Measurements from ENCODE around the gene C19orf38. TPM values are rescaled to one million over a fixed set of nuclear protein-coding genes. Genes with fewer than 3 reads are reported as not detected.

Gene C19orf38
- total and polyA plus RNA-seq, 2 donors (not counting 3 experiments of a cell fraction or from before 2014, with no cell fraction given) = not detected

GRCh38 chr19:10835089-10835753, 13.0 kb upstream of the C19orf38 start:
- peak; percentile 21 for DNase-seq (ENCODE audit: low read depth, low spot score)
- intact Hi-C loops (cut with micrococcal nuclease) (loop anchor here (1.0 kb wide), 1 partner anchor 22 kb away; no protein-coding TSS in a partner anchor), dilution Hi-C loops (cut with MboI; ENCODE audit: extremely low pct_ligation_motif_present, low sequenced_read_pairs) (no loop called here)
- no peak for TF ChIP-seq JUN (IDR thresholded peaks at IDR 0.05; ENCODE audit: borderline replicate concordance, insufficient read depth, insufficient read length, low read depth)
- TF ChIP-seq POLR2AphosphoS5 (IDR thresholded peaks at IDR 0.05; ENCODE audit: insufficient read depth, low read depth, low read length) = peak; percentile 58
- TF ChIP-seq CTCF (IDR thresholded peaks at IDR 0.05; ENCODE audit: extremely low read depth in 1 of 2, insufficient read depth in 1 of 2, low read depth in 1 of 2, low read length in 2 of 2) = no peak
- Histone ChIP-seq H3K36me3 (ENCODE audit: control insufficient read depth in 2 of 2, extremely low read depth in 1 of 2, insufficient read depth in 2 of 2, low read length in 2 of 2) (peaks cover 0 to 20% of the 10 kb centered on the region in 2 experiments), H3K27me3 (ENCODE audit: control insufficient read depth in 2 of 2, insufficient read depth in 2 of 2, low read length in 2 of 2) (no peaks in the 10 kb centered on the region), H3K27ac (ENCODE audit: insufficient read depth, low read depth, low read length) (no peak overlapping the region), H3K4me3 (replicated peaks in 1 of 3; ENCODE audit: insufficient read depth in 1 of 3, low read depth in 1 of 3, low read length in 3 of 3) (peak overlapping the region in 1 of 3 experiments; percentile 27), H3K4me2 (ENCODE audit: insufficient read depth, low read length) (peak overlapping the region; percentile 36), H3K4me1 (ENCODE audit: control insufficient read depth, extremely low read depth, insufficient read depth, low read length) (peaks cover 9% of the 10 kb centered on the region), H3K9ac (replicated peaks; ENCODE audit: extremely low read depth, insufficient read depth, low read length) (no peak overlapping the region), H4K20me1 (replicated peaks; ENCODE audit: control insufficient read depth, extremely low read depth, insufficient read depth, low read length) (no peaks in the 10 kb centered on the region), H2AFZ (ENCODE audit: low read depth, low read length) (no peak overlapping the region), H3K9me1 (replicated peaks; ENCODE audit: control insufficient read depth, extremely low read depth, insufficient read depth, low read length) (no peaks in the 10 kb centered on the region), H3K79me2 (ENCODE audit: control insufficient read depth, insufficient read depth, low read length) (no peaks in the 10 kb centered on the region), H3K9me3 (replicated peaks; ENCODE audit: control insufficient read depth, insufficient read depth, low read length) (no peaks in the 10 kb centered on the region)
- ChIA-PET POLR2A (no interaction called here), CTCF (interaction anchor here (0.6 to 3.6 kb wide), 9 partner anchors 10 to 117 kb away, joined by 4 to 41 read pairs (median 13); partner anchors contain the start of genes CARM1 and DNM2)
- BruUV-seq (replicated peaks) = no TSS peak
- peak; percentile 100 for FAIRE-seq

Measured in endothelial cell of umbilical vein (primary cell).